ENCODE measurements around the gene KIF20B.

KIF20B gene

GRCh38 chr10:89695307-89695706 lies 6.1 kb upstream of the KIF20B start:
- Histone ChIP-seq H4K91ac (ENCODE audit: low read depth, low read length, poor library complexity) (no peak overlapping the region), H2BK120ac (ENCODE audit: low read depth, low read length) (no peak overlapping the region), H2BK5ac (ENCODE audit: low read length) (no peak overlapping the region), H2BK12ac (ENCODE audit: low read length) (no peak overlapping the region), H4K8ac (ENCODE audit: low read depth, low read length) (no peak overlapping the region), H3K23ac (ENCODE audit: low read depth, low read length, poor library complexity) (no peak overlapping the region), H3K4me1 (ENCODE audit: control insufficient read depth in 2 of 2, insufficient read depth in 1 of 2, low read depth in 1 of 2, low read length in 2 of 2) (peaks cover 0 to 6% of the 10 kb centered on the region in 2 donors), H3K27ac (replicated peaks; ENCODE audit: low read length) (no peak overlapping the region), H3K9me3 (replicated peaks in 1 of 2; ENCODE audit: control insufficient read depth in 2 of 2, insufficient read depth in 1 of 2, low read depth in 1 of 2, low read length in 2 of 2) (no peaks in the 10 kb centered on the region), H3K79me1 (ENCODE audit: low read depth, low read length) (peaks cover 1% of the 10 kb centered on the region), H3K9ac (ENCODE audit: low read depth, low read length, poor library complexity) (no peak overlapping the region), H3K4me3 (ENCODE audit: low read length in 2 of 2) (no peak overlapping the region), H3K4ac (ENCODE audit: low read length) (no peak overlapping the region), H2AFZ (ENCODE audit: low read length) (no peak overlapping the region), H3K36me3 (replicated peaks in 1 of 2; ENCODE audit: control insufficient read depth in 2 of 2, insufficient read depth in 2 of 2, low read length in 2 of 2) (no peaks in the 10 kb centered on the region), H3K14ac (ENCODE audit: low read length) (no peak overlapping the region), H3K18ac (ENCODE audit: low read length) (no peak overlapping the region), H2AK5ac (ENCODE audit: low read depth, low read length) (no peak overlapping the region), H3K27me3 (ENCODE audit: control insufficient read depth in 3 of 3, insufficient read depth in 3 of 3, low read depth in 1 of 3, low read length in 3 of 3) (no peaks in the 10 kb centered on the region), H3K4me2 (ENCODE audit: insufficient read depth, low read length, poor library complexity, severe bottlenecking) (no peak overlapping the region), H2BK15ac (ENCODE audit: low read length) (no peak overlapping the region)
- no peak for DNase-seq (ENCODE audit: low spot score)
- WGBS, 2 donors (ENCODE audit: extremely low coverage in 2 of 2, insufficient read length in 2 of 2, insufficient replicate concordance in 1 of 2): no CpG with 5 or more reads among the region's 3 CpGs

GRCh38 chr10:89697946-89698345 lies 3.4 kb upstream of the KIF20B start:
- Histone ChIP-seq H2BK5ac (ENCODE audit: low read length) (no peak overlapping the region), H3K4ac (ENCODE audit: low read length) (no peak overlapping the region), H2BK15ac (ENCODE audit: low read length) (no peak overlapping the region), H3K18ac (ENCODE audit: low read length) (no peak overlapping the region), H3K4me1 (ENCODE audit: control insufficient read depth in 2 of 2, insufficient read depth in 1 of 2, low read depth in 1 of 2, low read length in 2 of 2) (peaks cover 0 to 8% of the 10 kb centered on the region in 2 donors), H3K4me2 (ENCODE audit: insufficient read depth, low read length, poor library complexity, severe bottlenecking) (no peak overlapping the region), H2BK120ac (ENCODE audit: low read depth, low read length) (no peak overlapping the region), H3K9me3 (replicated peaks in 1 of 2; ENCODE audit: control insufficient read depth in 2 of 2, insufficient read depth in 1 of 2, low read depth in 1 of 2, low read length in 2 of 2) (no peaks in the 10 kb centered on the region), H3K27ac (replicated peaks; ENCODE audit: low read length) (no peak overlapping the region), H3K79me1 (ENCODE audit: low read depth, low read length) (peaks cover 1% of the 10 kb centered on the region), H3K14ac (ENCODE audit: low read length) (no peak overlapping the region), H3K27me3 (ENCODE audit: control insufficient read depth in 3 of 3, insufficient read depth in 3 of 3, low read depth in 1 of 3, low read length in 3 of 3) (no peaks in the 10 kb centered on the region), H3K9ac (ENCODE audit: low read depth, low read length, poor library complexity) (no peak overlapping the region), H3K36me3 (replicated peaks in 1 of 2; ENCODE audit: control insufficient read depth in 2 of 2, insufficient read depth in 2 of 2, low read length in 2 of 2) (no peaks in the 10 kb centered on the region), H3K4me3 (ENCODE audit: low read length in 2 of 2) (no peak overlapping the region), H4K91ac (ENCODE audit: low read depth, low read length, poor library complexity) (no peak overlapping the region), H2AFZ (ENCODE audit: low read length) (no peak overlapping the region), H4K8ac (ENCODE audit: low read depth, low read length) (no peak overlapping the region), H2AK5ac (ENCODE audit: low read depth, low read length) (no peak overlapping the region), H3K23ac (ENCODE audit: low read depth, low read length, poor library complexity) (no peak overlapping the region), H2BK12ac (ENCODE audit: low read length) (no peak overlapping the region)
- DNase-seq (ENCODE audit: low spot score): no peak
- no CpG with 5 or more reads among the region's 3 CpGs for WGBS, 2 donors (ENCODE audit: extremely low coverage in 2 of 2, insufficient read length in 2 of 2, insufficient replicate concordance in 1 of 2)

GRCh38 chr10:89699581-89700064 lies 1.8 kb upstream of the KIF20B start:
- Histone ChIP-seq H3K4me1 (ENCODE audit: control insufficient read depth in 2 of 2, insufficient read depth in 1 of 2, low read depth in 1 of 2, low read length in 2 of 2) (peaks cover 0 to 8% of the 10 kb centered on the region in 2 donors), H2BK120ac (ENCODE audit: low read depth, low read length) (no peak overlapping the region), H3K4me2 (ENCODE audit: insufficient read depth, low read length, poor library complexity, severe bottlenecking) (no peak overlapping the region), H3K9ac (ENCODE audit: low read depth, low read length, poor library complexity) (no peak overlapping the region), H3K9me3 (replicated peaks in 1 of 2; ENCODE audit: control insufficient read depth in 2 of 2, insufficient read depth in 1 of 2, low read depth in 1 of 2, low read length in 2 of 2) (no peaks in the 10 kb centered on the region), H3K79me1 (ENCODE audit: low read depth, low read length) (peaks cover 1% of the 10 kb centered on the region), H4K91ac (ENCODE audit: low read depth, low read length, poor library complexity) (no peak overlapping the region), H3K14ac (ENCODE audit: low read length) (no peak overlapping the region), H2BK5ac (ENCODE audit: low read length) (no peak overlapping the region), H3K4ac (ENCODE audit: low read length) (no peak overlapping the region), H4K8ac (ENCODE audit: low read depth, low read length) (no peak overlapping the region), H2AFZ (ENCODE audit: low read length) (no peak overlapping the region), H2BK12ac (ENCODE audit: low read length) (no peak overlapping the region), H2BK15ac (ENCODE audit: low read length) (no peak overlapping the region), H3K18ac (ENCODE audit: low read length) (no peak overlapping the region), H3K23ac (ENCODE audit: low read depth, low read length, poor library complexity) (no peak overlapping the region), H3K4me3 (ENCODE audit: low read length in 2 of 2) (no peak overlapping the region), H3K27me3 (ENCODE audit: control insufficient read depth in 3 of 3, insufficient read depth in 3 of 3, low read depth in 1 of 3, low read length in 3 of 3) (no peaks in the 10 kb centered on the region), H3K36me3 (replicated peaks in 1 of 2; ENCODE audit: control insufficient read depth in 2 of 2, insufficient read depth in 2 of 2, low read length in 2 of 2) (no peaks in the 10 kb centered on the region), H2AK5ac (ENCODE audit: low read depth, low read length) (no peak overlapping the region), H3K27ac (replicated peaks; ENCODE audit: low read length) (no peak overlapping the region)
- no CpG with 5 or more reads among the region's 2 CpGs for WGBS, 2 donors (ENCODE audit: extremely low coverage in 2 of 2, insufficient read length in 2 of 2, insufficient replicate concordance in 1 of 2)
- no peak for DNase-seq (ENCODE audit: low spot score)

GRCh38 chr10:89700923-89701241 lies 508 bp upstream of the KIF20B start:
- Histone ChIP-seq H2AFZ (ENCODE audit: low read length) (peak overlapping the region; percentile 90), H3K4me2 (ENCODE audit: insufficient read depth, low read length, poor library complexity, severe bottlenecking) (peak overlapping the region; percentile 66), H2AK5ac (ENCODE audit: low read depth, low read length) (no peak overlapping the region), H2BK15ac (ENCODE audit: low read length) (peak overlapping the region; percentile 67), H4K8ac (ENCODE audit: low read depth, low read length) (no peak overlapping the region), H3K14ac (ENCODE audit: low read length) (no peak overlapping the region), H3K9me3 (replicated peaks in 1 of 2; ENCODE audit: control insufficient read depth in 2 of 2, insufficient read depth in 1 of 2, low read depth in 1 of 2, low read length in 2 of 2) (no peaks in the 10 kb centered on the region), H3K4me1 (ENCODE audit: control insufficient read depth in 2 of 2, insufficient read depth in 1 of 2, low read depth in 1 of 2, low read length in 2 of 2) (peaks cover 0 to 7% of the 10 kb centered on the region in 2 donors), H3K36me3 (replicated peaks in 1 of 2; ENCODE audit: control insufficient read depth in 2 of 2, insufficient read depth in 2 of 2, low read length in 2 of 2) (peaks cover 0 to 9% of the 10 kb centered on the region in 2 donors), H3K4me3 (ENCODE audit: low read length in 2 of 2) (peak overlapping the region; percentile 57 to 86), H3K27me3 (ENCODE audit: control insufficient read depth in 3 of 3, insufficient read depth in 3 of 3, low read depth in 1 of 3, low read length in 3 of 3) (no peaks in the 10 kb centered on the region), H3K23ac (ENCODE audit: low read depth, low read length, poor library complexity) (peak overlapping the region; percentile 43), H3K4ac (ENCODE audit: low read length) (no peak overlapping the region), H4K91ac (ENCODE audit: low read depth, low read length, poor library complexity) (no peak overlapping the region), H2BK120ac (ENCODE audit: low read depth, low read length) (peak overlapping the region; percentile 72), H3K18ac (ENCODE audit: low read length) (peak overlapping the region; percentile 97), H3K9ac (ENCODE audit: low read depth, low read length, poor library complexity) (peak overlapping the region; percentile 88), H3K27ac (replicated peaks; ENCODE audit: low read length) (peak overlapping the region; percentile 86), H2BK5ac (ENCODE audit: low read length) (peak overlapping the region; percentile 66), H3K79me1 (ENCODE audit: low read depth, low read length) (peaks cover 1% of the 10 kb centered on the region), H2BK12ac (ENCODE audit: low read length) (no peak overlapping the region)
- no CpG with 5 or more reads among the region's 8 CpGs for WGBS, 2 donors (ENCODE audit: extremely low coverage in 2 of 2, insufficient read length in 2 of 2, insufficient replicate concordance in 1 of 2)
- DNase-seq (ENCODE audit: low spot score): no peak

All from neuronal stem cell (in vitro differentiated cells).